Trophoblast cell (in vitro differentiated cells and primary cell): ENCODE measurements around the gene C11orf58.

Experiments used
- DNase-seq, 2 donors: peaks; one replicate each; pipeline ENCODE4 v3.0.0-alpha.2; 2016
- H2AFZ ChIP-seq: 2 replicates; pipeline ENCODE4 v1.6.1; 2013; ENCODE audit warnings: low read length, moderate library complexity, mild to moderate bottlenecking; ENCODE audit not compliant: insufficient read depth, poor library complexity
- H2AK5ac ChIP-seq: 2 replicates; pipeline ENCODE4 v1.6.1; 2013; ENCODE audit warnings: mild to moderate bottlenecking, low read length
- H2BK120ac ChIP-seq: 2 replicates; pipeline ENCODE4 v1.6.1; 2013; ENCODE audit warnings: low read length, mild to moderate bottlenecking, moderate library complexity; ENCODE audit not compliant: insufficient read depth, poor library complexity
- H2BK12ac ChIP-seq: 2 replicates; pipeline ENCODE4 v1.6.1; 2013; ENCODE audit warnings: mild to moderate bottlenecking, low read length, moderate library complexity
- H2BK5ac ChIP-seq: 2 replicates; pipeline ENCODE4 v1.6.1; 2013; ENCODE audit warnings: low read length, low read depth, moderate library complexity, mild to moderate bottlenecking; ENCODE audit not compliant: poor library complexity
- H3K14ac ChIP-seq: 2 replicates; pipeline ENCODE4 v1.6.1; 2013; ENCODE audit warnings: mild to moderate bottlenecking, low read length
- H3K18ac ChIP-seq: 2 replicates; pipeline ENCODE4 v1.6.1; 2013; ENCODE audit warnings: mild to moderate bottlenecking, low read length
- H3K23ac ChIP-seq: 2 replicates; pipeline ENCODE4 v1.6.1; 2013; ENCODE audit warnings: low read length
- H3K27ac ChIP-seq: 2 replicates; pipeline ENCODE4 v1.5.1; 2013; ENCODE audit warnings: low read depth, mild to moderate bottlenecking, inconsistent platforms, low read length, moderate library complexity
- H3K27me3 ChIP-seq: 2 replicates; pipeline ENCODE4 v1.6.1; 2013; ENCODE audit warnings: inconsistent platforms, mild to moderate bottlenecking, low read length, moderate library complexity; ENCODE audit not compliant: insufficient read depth
- H3K36me3 ChIP-seq, 2 experiments: 1 replicate in 1 of 2; 2 replicates in 1 of 2; pipeline ENCODE4 v1.6.1; 2013; ENCODE audit warnings: low read length in 2 of 2, mild to moderate bottlenecking in 2 of 2, moderate library complexity in 1 of 2; ENCODE audit not compliant: insufficient read depth in 2 of 2, control insufficient read depth in 1 of 2
- H3K4ac ChIP-seq: 2 replicates; pipeline ENCODE4 v1.6.1; 2013; ENCODE audit warnings: low read depth, mild to moderate bottlenecking, low read length, moderate library complexity
- H3K4me1 ChIP-seq, 2 experiments: 1 replicate in 1 of 2; 2 replicates in 1 of 2; pipeline ENCODE4 v1.6.1; 2013; ENCODE audit warnings: low read length in 2 of 2, mild to moderate bottlenecking in 2 of 2, moderate library complexity in 1 of 2; ENCODE audit not compliant: insufficient read depth in 2 of 2, control insufficient read depth in 1 of 2
- H3K4me2 ChIP-seq: 2 replicates; pipeline ENCODE4 v1.6.1; 2013; ENCODE audit warnings: inconsistent platforms, mild to moderate bottlenecking, low read length, moderate library complexity
- H3K4me3 ChIP-seq: 2 replicates; pipeline ENCODE4 v1.5.1; 2013; ENCODE audit warnings: mild to moderate bottlenecking, low read depth, low read length, inconsistent platforms
- H3K79me1 ChIP-seq: one replicate; pipeline ENCODE4 v1.6.1; 2013; ENCODE audit warnings: low read length
- H3K79me2 ChIP-seq: 2 replicates; pipeline ENCODE4 v1.6.1; 2013; ENCODE audit warnings: low read length, mild to moderate bottlenecking; ENCODE audit not compliant: control insufficient read depth, insufficient read depth, poor library complexity
- H3K9ac ChIP-seq: 2 replicates; pipeline ENCODE4 v1.6.1; 2013; ENCODE audit warnings: mild to moderate bottlenecking, low read length
- H3K9me3 ChIP-seq: 2 replicates; pipeline ENCODE4 v1.6.1; 2013; ENCODE audit warnings: low read depth, mild to moderate bottlenecking, control low read depth, inconsistent platforms, low read length; ENCODE audit not compliant: insufficient read depth
- H4K12ac ChIP-seq: 2 replicates; pipeline ENCODE4 v1.6.1; 2013; ENCODE audit warnings: low read depth, mild to moderate bottlenecking, low read length, moderate library complexity
- H4K8ac ChIP-seq: 2 replicates; pipeline ENCODE4 v1.6.1; 2013; ENCODE audit warnings: low read depth, mild to moderate bottlenecking, low read length, moderate library complexity
- H4K91ac ChIP-seq: one replicate; pipeline ENCODE4 v1.6.1; 2013; ENCODE audit warnings: low read depth, mild to moderate bottlenecking, low read length, moderate library complexity
- WGBS: extraction: QIAGEN DNeasy Blood & Tissue Kit; methylation state at CpG from one replicate; pipeline ENCODE4 v1.1.7; 2013; ENCODE audit warnings: missing lambda C conversion rate; ENCODE audit not compliant: insufficient read length, insufficient coverage; ENCODE audit errors: extremely low coverage; 5-methylcytosine and 5-hydroxymethylcytosine counted together

Gene C11orf58

DNA sequence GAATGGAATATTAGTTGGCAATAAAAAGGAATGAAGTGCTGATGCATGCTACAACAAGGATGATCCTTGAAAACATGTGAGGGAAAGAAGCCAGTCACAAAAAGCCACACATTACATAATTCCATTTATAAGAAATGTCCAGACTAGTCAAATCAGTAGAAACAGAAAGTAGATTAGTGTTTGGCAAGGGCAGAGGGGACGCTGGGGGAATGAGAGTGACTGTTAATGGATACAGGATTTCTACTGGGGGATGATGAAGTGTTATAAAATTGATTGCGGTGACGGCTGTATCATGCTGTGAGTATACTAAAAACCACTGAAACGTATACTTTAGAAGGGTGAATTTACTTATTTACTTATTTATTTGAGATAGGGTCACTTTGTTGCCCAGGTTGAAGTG lies 57.9 kb downstream of the C11orf58 start:
- H3K27me3 ChIP-seq, result no peaks in the 10 kb centered on the region
- H3K36me3 ChIP-seq, result peaks cover 40 to 57% of the 10 kb centered on the region in 2 experiments
- H2AK5ac ChIP-seq, result no peak overlapping the region
- no peaks in the 10 kb centered on the region for H3K9me3 ChIP-seq
- no peak overlapping the region for H3K14ac ChIP-seq
- H4K12ac ChIP-seq, result no peak overlapping the region
- no peak for DNase-seq
- peaks cover 2% of the 10 kb centered on the region for H3K79me1 ChIP-seq
- 100% methylated on average over 1 of the region's 4 CpGs for WGBS
- no peak overlapping the region for H4K8ac ChIP-seq
- H3K4me1 ChIP-seq, result peaks cover 4 to 9% of the 10 kb centered on the region in 2 experiments
- no peak overlapping the region for H3K4ac ChIP-seq
- no peak overlapping the region for H3K23ac ChIP-seq
- H3K18ac ChIP-seq, result no peak overlapping the region
- no peak overlapping the region for H3K4me2 ChIP-seq
- no peak overlapping the region for H2BK12ac ChIP-seq
- H3K79me2 ChIP-seq, result no peaks in the 10 kb centered on the region
- H2BK120ac ChIP-seq, result no peak overlapping the region
- H3K4me3 ChIP-seq, result no peak overlapping the region
- H3K9ac ChIP-seq, result no peak overlapping the region
- no peak overlapping the region for H2BK5ac ChIP-seq
- no peak overlapping the region for H3K27ac ChIP-seq
- H2AFZ ChIP-seq, result no peak overlapping the region
- no peak overlapping the region for H4K91ac ChIP-seq

- Histone ChIP-seq H2BK120ac (no peak overlapping the region), H3K27me3 (no peaks in the 10 kb centered on the region)
- no CpG with 5 or more reads among the region's 3 CpGs for WGBS
Observed at GRCh38 chr11:16797776-16798175, 59.3 kb downstream of the C11orf58 start.

GRCh38 chr11:16799221-16799620 lies 60.8 kb downstream of the C11orf58 start:
- Histone ChIP-seq H4K8ac (no peak overlapping the region), H2BK120ac (no peak overlapping the region), H3K79me2 (no peaks in the 10 kb centered on the region), H2AK5ac (no peak overlapping the region), H3K18ac (no peak overlapping the region), H4K91ac (no peak overlapping the region), H3K23ac (no peak overlapping the region), H2BK12ac (no peak overlapping the region), H3K4me1 (no peaks in the 10 kb centered on the region), H3K9me3 (no peaks in the 10 kb centered on the region), H3K27me3 (no peaks in the 10 kb centered on the region), H3K9ac (no peak overlapping the region), H2AFZ (no peak overlapping the region), H3K36me3 (peaks cover 41 to 61% of the 10 kb centered on the region in 2 experiments), H3K4me3 (no peak overlapping the region), H3K14ac (no peak overlapping the region), H3K27ac (no peak overlapping the region), H3K79me1 (no peaks in the 10 kb centered on the region), H3K4me2 (no peak overlapping the region), H2BK5ac (no peak overlapping the region), H4K12ac (no peak overlapping the region), H3K4ac (no peak overlapping the region)
- WGBS, result no CpG with 5 or more reads among the region's 1 CpG
- DNase-seq, result no peak

More at GRCh38 chr11:16797776-16798175, 59.3 kb downstream of the C11orf58 start:
- Histone ChIP-seq H3K23ac (no peak overlapping the region), H2BK12ac (no peak overlapping the region), H3K4me1 (peaks cover 2 to 3% of the 10 kb centered on the region in 2 experiments), H3K4me2 (no peak overlapping the region), H4K8ac (no peak overlapping the region), H3K9me3 (no peaks in the 10 kb centered on the region), H2BK5ac (no peak overlapping the region), H3K79me1 (no peaks in the 10 kb centered on the region), H3K18ac (no peak overlapping the region), H4K12ac (no peak overlapping the region), H3K4ac (no peak overlapping the region), H3K27ac (no peak overlapping the region), H2AFZ (no peak overlapping the region), H3K36me3 (peaks cover 47 to 64% of the 10 kb centered on the region in 2 experiments), H3K4me3 (no peak overlapping the region), H3K79me2 (no peaks in the 10 kb centered on the region), H3K9ac (no peak overlapping the region), H3K14ac (no peak overlapping the region), H4K91ac (no peak overlapping the region), H2AK5ac (no peak overlapping the region)
- DNase-seq, result no peak

GRCh38 chr11:16799890-16800289 lies 61.4 kb downstream of the C11orf58 start:
- H4K8ac ChIP-seq, result no peak overlapping the region
- H3K4ac ChIP-seq, result no peak overlapping the region
- no peak overlapping the region for H3K4me2 ChIP-seq
- no peak overlapping the region for H3K9ac ChIP-seq
- no peaks in the 10 kb centered on the region for H3K4me1 ChIP-seq
- H3K4me3 ChIP-seq, result no peak overlapping the region
- peak overlapping the region; percentile 46 for H3K18ac ChIP-seq
- H3K79me2 ChIP-seq, result no peaks in the 10 kb centered on the region
- H3K23ac ChIP-seq, result no peak overlapping the region
- no peaks in the 10 kb centered on the region for H3K27me3 ChIP-seq
- no peak overlapping the region for H2AFZ ChIP-seq
- no peak overlapping the region for H4K12ac ChIP-seq
- no peaks in the 10 kb centered on the region for H3K9me3 ChIP-seq
- no peak overlapping the region for H3K27ac ChIP-seq
- peaks cover 39 to 61% of the 10 kb centered on the region in 2 experiments for H3K36me3 ChIP-seq
- no peak for DNase-seq
- no peak overlapping the region for H4K91ac ChIP-seq
- H2BK5ac ChIP-seq, result no peak overlapping the region
- no peak overlapping the region for H2BK12ac ChIP-seq
- no peak overlapping the region for H2BK120ac ChIP-seq
- H3K79me1 ChIP-seq, result no peaks in the 10 kb centered on the region
- no peak overlapping the region for H3K14ac ChIP-seq
- H2AK5ac ChIP-seq, result no peak overlapping the region
